Smooth muscle cell (in vitro differentiated cells): ENCODE measurements around the gene BTG4. TPM values are rescaled to one million over a fixed set of nuclear protein-coding genes. Genes with fewer than 3 reads are reported as not detected.

Source experiments
- DNase-seq: peaks from one replicate; lab custom pipeline; 2025; ENCODE audit not compliant: unreplicated experiment; lab: John Stamatoyannopoulos, UW
- H2AFZ ChIP-seq: fragments of 200-600 bp; sonication (generic); 2 replicates; pipeline ENCODE4 v1.6.0; 2016; ENCODE audit warnings: antibody characterized with exemption, low read depth, mild to moderate bottlenecking
- H3F3A ChIP-seq: fragments of 200-600 bp; sonication (generic); 2 replicates; pipeline ENCODE4 v1.6.0; 2017; ENCODE audit warnings: antibody characterized with exemption, low read depth
- H3K27ac ChIP-seq: fragments of 200-600 bp; sonication (generic); 2 replicates; pipeline ENCODE4 v1.5.1; 2016; ENCODE audit warnings: low read depth, mild to moderate bottlenecking
- H3K27me3 ChIP-seq: fragments of 200-600 bp; sonication (generic); 2 replicates; pipeline ENCODE4 v1.6.1; 2016; ENCODE audit warnings: low read depth, mild to moderate bottlenecking
- H3K36me3 ChIP-seq: fragments of 200-600 bp; sonication (generic); 2 replicates; pipeline ENCODE4 v1.5.1; 2016; ENCODE audit warnings: low read depth
- H3K4me1 ChIP-seq: fragments of 200-600 bp; sonication (generic); 2 replicates; pipeline ENCODE4 v1.5.1; 2016; ENCODE audit warnings: low read depth
- H3K4me2 ChIP-seq: fragments of 200-600 bp; sonication (generic); 2 replicates; pipeline ENCODE4 v1.6.0; 2016; ENCODE audit warnings: mild to moderate bottlenecking
- H3K4me3 ChIP-seq: fragments of 200-600 bp; sonication (generic); 2 replicates; pipeline ENCODE4 v1.5.1; 2016; ENCODE audit warnings: mild to moderate bottlenecking
- H3K79me2 ChIP-seq: fragments of 200-600 bp; sonication (generic); 2 replicates; pipeline ENCODE4 v1.6.0; 2016; ENCODE audit warnings: low read depth, mild to moderate bottlenecking
- H3K9ac ChIP-seq: fragments of 200-600 bp; sonication (generic); 2 replicates; pipeline ENCODE4 v1.6.0; 2016; ENCODE audit warnings: low read depth
- H3K9me3 ChIP-seq: fragments of 200-600 bp; sonication (generic); replicated peaks from 2 replicates; pipeline ENCODE4 v1.5.1; 2016; ENCODE audit warnings: low read depth
- H4K20me1 ChIP-seq: fragments of 200-600 bp; sonication (generic); 2 replicates; pipeline ENCODE4 v1.6.0; 2016; ENCODE audit warnings: low read depth
- whole genome bisulfite sequencing: methylation state at CpG from one replicate; pipeline ENCODE4 v1.1.7; 2016; ENCODE audit warnings: low lambda C conversion rate; 5-methylcytosine and 5-hydroxymethylcytosine counted together
- polyA plus RNA-seq: library from polyadenylated mRNA; unstranded; fragments of >200 nt; fragmentation: Nextera tagmentation; extraction: Ambion mirVana; gene quantifications from 2 replicates; pipeline ENCODE4 v1.2.1, GENCODE V29; 2016
- total RNA-seq: library from RNA; depleted of rRNA; stranded (reverse); fragments of >200 nt; gene quantifications from 2 replicates; pipeline ENCODE4 v1.2.3, GENCODE V29; 2014
- TF ChIP-seq, protein P1 (sequence below): fragments of 200-600 bp; sonication (generic); IDR thresholded peaks from 2 replicates; pipeline ENCODE4 v1.5.1; 2017; ENCODE audit warnings: borderline replicate concordance, mild to moderate bottlenecking, antibody characterized with exemption; ENCODE audit not compliant: insufficient read depth, poor library complexity, severe bottlenecking

BTG4 gene
- total and polyA plus RNA-seq, 2 experiments from 2014 or later = 0.21 TPM; not detected in 1

DNA sequence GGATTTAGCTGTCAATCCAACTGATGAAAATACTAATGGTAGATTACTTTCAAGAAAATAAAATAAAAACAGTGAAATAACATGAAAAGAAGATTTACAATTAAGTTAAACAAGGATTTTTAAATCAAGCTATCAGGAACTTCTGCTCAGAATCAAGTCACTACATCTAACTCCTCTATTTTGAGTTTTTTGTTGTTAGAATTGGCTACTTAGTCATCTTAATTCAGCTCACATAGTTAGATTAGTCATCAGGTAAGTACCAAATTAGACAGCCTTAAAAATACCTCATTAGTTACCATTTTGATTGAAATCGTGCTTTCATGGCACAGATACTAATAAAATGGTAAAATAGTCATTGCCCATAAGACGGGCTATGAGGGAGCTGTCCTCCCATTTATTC lies 35.8 kb downstream of the BTG4 start:
- no peaks in the 10 kb centered on the region for H3K4me1 ChIP-seq
- H3K9me3 ChIP-seq = no peaks in the 10 kb centered on the region
- H4K20me1 ChIP-seq = no peaks in the 10 kb centered on the region
- no peak overlapping the region for H3K4me3 ChIP-seq
- no peaks in the 10 kb centered on the region for H3K27me3 ChIP-seq
- DNase-seq = no peak
- H3F3A ChIP-seq = no peaks in the 10 kb centered on the region
- H3K27ac ChIP-seq = no peak overlapping the region
- no peaks in the 10 kb centered on the region for H3K36me3 ChIP-seq
- no peak overlapping the region for H3K4me2 ChIP-seq
- TF ChIP-seq, protein P1, sequence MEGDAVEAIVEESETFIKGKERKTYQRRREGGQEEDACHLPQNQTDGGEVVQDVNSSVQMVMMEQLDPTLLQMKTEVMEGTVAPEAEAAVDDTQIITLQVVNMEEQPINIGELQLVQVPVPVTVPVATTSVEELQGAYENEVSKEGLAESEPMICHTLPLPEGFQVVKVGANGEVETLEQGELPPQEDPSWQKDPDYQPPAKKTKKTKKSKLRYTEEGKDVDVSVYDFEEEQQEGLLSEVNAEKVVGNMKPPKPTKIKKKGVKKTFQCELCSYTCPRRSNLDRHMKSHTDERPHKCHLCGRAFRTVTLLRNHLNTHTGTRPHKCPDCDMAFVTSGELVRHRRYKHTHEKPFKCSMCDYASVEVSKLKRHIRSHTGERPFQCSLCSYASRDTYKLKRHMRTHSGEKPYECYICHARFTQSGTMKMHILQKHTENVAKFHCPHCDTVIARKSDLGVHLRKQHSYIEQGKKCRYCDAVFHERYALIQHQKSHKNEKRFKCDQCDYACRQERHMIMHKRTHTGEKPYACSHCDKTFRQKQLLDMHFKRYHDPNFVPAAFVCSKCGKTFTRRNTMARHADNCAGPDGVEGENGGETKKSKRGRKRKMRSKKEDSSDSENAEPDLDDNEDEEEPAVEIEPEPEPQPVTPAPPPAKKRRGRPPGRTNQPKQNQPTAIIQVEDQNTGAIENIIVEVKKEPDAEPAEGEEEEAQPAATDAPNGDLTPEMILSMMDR = no peak
- 47% methylated on average over 2 of the region's 2 CpGs for WGBS
- H2AFZ ChIP-seq = no peak overlapping the region
- H3K79me2 ChIP-seq = no peaks in the 10 kb centered on the region
- H3K9ac ChIP-seq = no peak overlapping the region

DNA sequence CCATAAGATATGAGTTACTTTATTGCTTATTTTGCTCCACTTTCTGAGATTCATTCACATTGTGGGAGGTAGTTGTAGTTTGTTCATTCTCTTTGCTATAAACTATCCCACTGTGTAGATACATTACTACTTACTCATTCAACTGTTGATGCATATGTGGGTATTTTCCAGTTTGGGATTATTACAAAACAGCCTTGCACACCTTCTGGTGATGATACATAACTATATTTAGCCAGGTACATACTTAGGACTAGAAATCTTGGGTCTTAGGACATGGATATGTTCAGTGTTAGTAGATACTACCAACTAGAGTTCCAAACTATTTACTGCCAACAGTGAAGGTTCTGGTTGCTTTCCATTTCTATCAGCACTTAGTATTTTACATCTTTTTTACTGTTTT lies 37.8 kb downstream of the BTG4 start:
- Histone ChIP-seq H3K36me3 (no peaks in the 10 kb centered on the region), H3K27ac (no peak overlapping the region), H4K20me1 (no peaks in the 10 kb centered on the region), H2AFZ (no peak overlapping the region), H3K4me2 (no peak overlapping the region), H3F3A (no peaks in the 10 kb centered on the region), H3K79me2 (no peaks in the 10 kb centered on the region), H3K9ac (no peak overlapping the region), H3K27me3 (no peaks in the 10 kb centered on the region), H3K4me3 (no peak overlapping the region), H3K4me1 (peaks cover 3% of the 10 kb centered on the region), H3K9me3 (no peaks in the 10 kb centered on the region)
- DNase-seq = no peak
- TF ChIP-seq, protein P1 = no peak

DNA sequence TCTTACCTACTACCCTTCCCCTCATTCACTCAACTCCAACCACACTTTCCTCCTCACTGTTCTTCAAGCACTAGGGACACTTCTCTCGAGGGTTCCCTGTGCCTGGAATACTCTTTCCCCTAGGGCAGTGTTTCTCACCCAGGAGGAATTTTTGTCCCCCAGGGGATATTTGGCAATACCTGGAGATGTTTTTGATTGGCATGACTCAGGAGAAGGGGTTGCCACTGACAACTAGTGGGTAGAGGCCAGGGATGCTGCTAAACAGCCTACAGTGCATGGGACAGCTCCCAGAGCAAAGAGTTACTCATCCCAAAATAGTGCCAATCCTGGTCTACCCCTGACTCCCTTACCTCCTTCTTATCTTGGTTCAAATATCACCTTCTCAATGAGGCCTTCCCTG lies 40.0 kb downstream of the BTG4 start:
- no peak for DNase-seq
- Histone ChIP-seq H3K4me3 (no peak overlapping the region), H3K27ac (no peak overlapping the region), H4K20me1 (no peaks in the 10 kb centered on the region), H3K9ac (no peak overlapping the region), H3K4me1 (peaks cover 12% of the 10 kb centered on the region), H3K4me2 (no peak overlapping the region), H2AFZ (no peak overlapping the region), H3F3A (no peaks in the 10 kb centered on the region), H3K27me3 (no peaks in the 10 kb centered on the region), H3K9me3 (no peaks in the 10 kb centered on the region), H3K79me2 (no peaks in the 10 kb centered on the region), H3K36me3 (no peaks in the 10 kb centered on the region)
- TF ChIP-seq, protein P1 = no peak
- WGBS = 72% methylated on average over 1 of the region's 1 CpG

DNA sequence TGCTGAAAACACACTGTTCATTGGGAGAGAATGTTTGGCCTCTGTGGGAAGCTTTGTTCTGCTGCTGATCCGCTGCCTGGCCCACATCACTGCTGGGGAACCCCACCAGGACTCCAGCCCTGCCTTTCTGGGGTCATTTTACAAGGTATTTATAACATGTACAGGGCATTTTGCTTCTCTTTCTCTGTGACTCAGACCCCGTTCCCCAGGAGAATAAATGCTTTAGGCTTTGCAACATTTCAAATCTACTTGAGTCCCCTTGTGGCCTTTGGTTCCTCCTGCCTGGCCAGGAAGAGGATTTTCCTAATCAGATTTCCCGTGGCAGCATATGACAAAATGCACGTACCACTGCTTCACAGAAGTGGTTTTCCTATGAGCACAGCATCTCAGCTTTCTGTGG lies 43.0 kb downstream of the BTG4 start:
- Histone ChIP-seq H2AFZ (peak overlapping the region; percentile 61), H3K4me3 (no peak overlapping the region), H3K9me3 (no peaks in the 10 kb centered on the region), H3K4me2 (peak overlapping the region; percentile 45), H3K36me3 (no peaks in the 10 kb centered on the region), H3K79me2 (no peaks in the 10 kb centered on the region), H3K27me3 (no peaks in the 10 kb centered on the region), H3F3A (no peaks in the 10 kb centered on the region), H3K4me1 (peaks cover 12% of the 10 kb centered on the region), H3K9ac (no peak overlapping the region), H4K20me1 (no peaks in the 10 kb centered on the region), H3K27ac (peak overlapping the region; percentile 35)
- TF ChIP-seq, protein P1 = no peak
- WGBS = 18% methylated on average over 4 of the region's 4 CpGs
- DNase-seq = no peak
